C1 segment of cervical spinal cord (tissue), 14 donors: ENCODE data around the gene EMC8.
"Not testable (repeated sequence)": the region's sequence is repeated elsewhere in the genome, so short reads cannot be mapped to it uniquely, and the experiment has no call there.

Source experiments
- DNase-seq, 14 donors: peaks; one replicate each; lab custom pipeline; 2025; lab: John Stamatoyannopoulos, UW

EMC8 gene

DNA sequence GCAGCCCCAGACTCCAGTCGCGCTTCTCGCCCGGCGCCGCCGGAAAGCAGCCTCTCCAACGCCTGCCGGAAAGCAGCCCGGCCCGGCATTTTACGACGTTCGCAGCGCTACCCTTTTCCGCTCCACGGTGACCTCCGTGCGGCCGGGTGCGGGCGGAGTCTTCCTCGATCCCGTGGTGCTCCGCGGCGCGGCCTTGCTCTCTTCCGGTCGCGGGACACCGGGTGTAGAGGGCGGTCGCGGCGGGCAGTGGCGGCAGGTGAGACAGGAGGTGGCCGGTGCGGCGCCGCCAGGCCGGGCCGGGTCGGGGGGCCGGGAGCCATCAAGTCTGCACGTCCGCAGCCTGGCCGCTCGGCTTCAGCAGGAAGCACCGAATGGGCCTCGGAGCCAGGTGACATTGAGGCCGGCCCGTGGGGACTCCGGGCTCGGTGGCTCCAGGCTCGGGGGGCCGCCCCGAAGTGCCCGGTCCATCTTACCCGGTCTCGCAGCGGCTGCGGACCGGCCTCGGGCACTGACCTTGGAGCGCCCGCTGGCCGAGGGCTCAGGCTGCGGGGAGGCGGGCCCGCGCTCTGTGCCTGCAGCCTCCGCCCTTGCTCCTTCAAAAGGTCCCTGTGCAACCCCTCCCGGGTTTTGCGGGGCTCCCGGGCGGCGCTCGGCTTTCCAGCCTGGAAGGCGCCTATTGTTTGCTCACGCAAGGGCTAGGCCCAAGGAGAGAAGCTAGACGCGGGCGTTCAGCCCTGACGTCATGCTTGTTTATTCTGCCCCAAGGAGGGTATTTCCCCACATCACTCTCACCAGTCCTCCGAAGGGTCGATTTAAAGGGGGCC, at the start of gene EMC8, which contains the start of gene COX4I1:
EMC8 (minus strand) TSS at position 48 of the 824 bp plus-strand sequence. CDS start 249 bp downstream, outside the sequence.
COX4I1 (plus strand) TSS at position 199 of the 824 bp plus-strand sequence. CDS start 1,511 bp downstream, outside the sequence.
- peak; percentile 53 to 97 (median 90) for DNase-seq

DNA sequence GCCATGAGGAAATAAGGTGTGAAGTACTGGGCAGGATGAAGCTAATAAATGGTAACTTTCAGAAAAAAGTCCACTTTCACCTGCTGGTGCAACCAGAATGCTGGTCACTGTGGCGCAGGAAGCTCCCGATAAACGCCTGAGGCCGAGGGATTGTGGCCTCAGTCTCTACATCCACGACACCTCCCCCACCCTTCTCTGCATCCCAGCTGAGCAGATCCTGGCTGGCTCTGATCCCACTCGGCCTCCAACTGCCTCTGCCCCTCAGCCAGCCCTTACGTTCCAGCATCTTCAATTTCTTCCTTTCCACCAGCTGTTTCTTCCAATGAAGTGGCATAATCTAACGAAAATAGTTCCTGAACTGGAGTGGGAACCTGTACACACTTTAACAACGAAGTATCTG, 49.6 kb upstream of the EMC8 start:
- DNase-seq = no peak

DNA sequence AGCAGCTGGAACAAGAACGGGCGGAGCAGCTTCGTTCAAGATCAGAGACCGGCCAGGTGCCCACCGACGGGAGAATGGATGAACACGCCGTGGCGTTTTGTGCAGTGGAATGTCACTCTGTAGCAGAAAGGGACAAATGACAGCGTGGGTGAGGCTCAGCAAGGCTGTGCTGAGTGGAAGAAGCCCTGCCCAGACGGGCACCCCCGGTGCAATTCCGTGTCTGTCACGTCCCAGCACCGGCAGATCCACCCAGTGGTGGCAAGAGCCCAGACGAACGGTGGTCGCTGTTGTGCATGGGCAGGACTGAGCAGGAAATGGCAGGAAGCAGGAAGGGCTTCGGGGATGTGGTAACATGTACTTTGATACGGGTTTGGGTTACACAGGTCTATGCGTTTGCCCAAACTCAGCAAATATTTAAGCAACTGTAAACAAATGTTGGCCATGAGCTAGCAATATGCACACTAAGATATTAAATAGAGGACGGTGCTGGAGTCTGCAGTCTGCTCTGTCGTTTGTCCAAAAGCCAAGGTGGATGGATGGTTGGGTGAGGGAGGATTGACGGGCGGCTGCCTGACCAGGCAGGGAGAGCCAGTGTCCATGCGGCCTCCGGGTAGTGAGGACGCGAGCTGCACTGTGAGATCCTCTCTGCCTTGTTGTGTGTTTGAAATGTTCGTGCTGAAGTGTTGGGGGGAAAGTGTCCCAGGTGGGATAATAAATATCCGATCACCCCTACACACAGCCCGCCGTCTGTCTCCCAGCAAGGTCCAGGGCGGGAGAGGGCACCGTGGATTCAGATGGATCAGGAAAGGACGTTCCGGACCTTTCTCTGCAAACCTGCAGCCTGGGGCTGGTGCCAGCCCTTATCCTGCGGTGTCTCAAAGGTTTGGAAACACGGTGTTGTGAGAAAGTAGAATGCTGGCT, 48.6 kb upstream of the EMC8 start:
- no peak for DNase-seq

DNA sequence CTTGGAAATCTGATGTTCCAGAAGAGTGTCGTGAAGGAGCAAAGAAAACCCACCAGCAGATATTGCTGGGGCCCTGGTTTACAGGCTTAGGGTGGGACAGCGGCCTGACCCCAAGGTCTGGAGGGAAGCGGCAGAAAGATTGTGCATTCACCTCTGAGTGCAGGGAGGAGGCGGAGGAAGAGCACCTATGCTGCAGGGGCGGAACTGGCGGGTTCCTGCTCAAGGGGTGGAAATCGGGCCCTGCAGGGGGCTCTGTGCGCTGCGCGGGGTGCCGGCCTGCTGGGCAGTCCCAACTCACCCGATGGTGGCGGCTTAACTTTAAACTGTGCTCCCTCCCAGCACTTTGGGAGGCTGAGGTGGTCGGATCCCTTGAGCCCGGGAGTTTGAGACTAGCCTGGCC, 47.7 kb upstream of the EMC8 start:
- no peak for DNase-seq

DNA sequence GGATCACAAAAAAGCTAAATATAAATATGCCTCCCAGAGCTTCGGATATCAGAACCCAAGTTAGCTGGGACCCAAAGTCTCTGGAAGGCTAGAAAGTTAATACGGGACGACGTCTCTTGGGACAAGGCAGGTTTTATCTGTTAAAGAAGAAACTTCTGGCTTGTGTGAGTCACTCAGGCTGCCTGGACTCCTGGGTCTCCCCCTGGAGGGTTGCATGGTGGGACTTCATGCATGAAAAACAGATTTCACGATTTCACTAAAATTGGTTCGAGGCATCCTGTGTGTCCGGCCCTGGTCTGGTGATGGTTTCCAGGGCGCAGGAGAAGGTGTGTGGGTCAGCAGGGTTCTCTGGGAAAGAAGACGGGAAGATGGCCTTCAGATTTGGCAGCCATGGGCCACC, 47.1 kb upstream of the EMC8 start:
- no peak for DNase-seq

DNA sequence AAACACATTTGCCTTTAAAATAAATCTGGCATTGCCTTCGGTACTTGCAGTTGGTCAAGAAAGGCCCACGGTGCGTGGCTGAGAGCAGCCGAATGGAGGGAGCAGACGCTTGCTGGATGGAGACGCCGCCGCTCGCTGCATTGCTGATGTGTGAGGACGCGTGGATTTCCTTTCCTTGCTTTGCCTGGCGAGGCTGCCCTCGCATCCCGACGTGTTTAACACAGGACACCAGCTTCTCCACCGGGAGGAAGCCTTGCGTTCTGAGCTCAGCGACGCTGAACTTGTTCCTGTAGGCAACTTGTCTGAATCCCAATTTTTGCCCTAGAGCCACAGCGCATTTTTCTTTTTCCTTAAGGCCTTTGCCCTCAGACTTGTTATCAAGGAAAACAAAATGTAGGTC, 45.9 kb upstream of the EMC8 start:
- no peak for DNase-seq

DNA sequence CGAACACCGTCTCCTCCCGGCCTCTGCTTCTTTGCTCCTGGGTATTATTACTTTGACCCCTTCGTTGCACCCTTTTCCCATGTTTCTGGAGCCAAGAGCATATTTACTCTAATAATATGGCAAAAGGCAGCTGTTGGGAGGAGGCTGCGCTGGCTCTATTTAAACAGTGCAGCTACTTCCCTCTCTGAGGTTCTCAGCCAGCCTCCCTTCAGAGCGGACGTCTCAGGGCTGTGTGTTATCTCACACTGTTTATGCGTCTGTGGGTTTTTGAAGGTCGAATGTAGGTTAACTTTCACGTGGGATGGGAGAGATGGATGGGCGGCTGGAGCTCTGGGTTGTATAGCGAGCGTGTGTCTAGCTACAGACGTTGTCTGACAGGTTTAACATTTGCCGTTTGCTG, 45.4 kb upstream of the EMC8 start:
- no peak for DNase-seq

DNA sequence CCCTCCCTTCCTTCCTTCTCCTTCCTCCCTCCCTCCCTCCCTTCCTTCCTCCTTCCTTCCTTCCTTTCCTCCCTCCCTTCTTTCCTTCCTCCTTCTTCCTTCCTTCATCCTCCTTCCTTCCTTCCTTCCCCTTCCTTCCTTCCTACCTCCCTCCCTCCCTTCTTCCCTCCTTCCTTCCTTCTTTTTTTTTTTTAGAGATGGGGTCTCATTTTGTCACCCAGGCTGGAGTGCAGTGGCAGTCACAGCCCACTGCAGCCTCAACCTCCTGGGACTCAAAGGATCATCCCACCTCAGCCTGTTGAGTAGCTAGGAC, 44.8 kb upstream of the EMC8 start:
- DNase-seq = no peak

DNA sequence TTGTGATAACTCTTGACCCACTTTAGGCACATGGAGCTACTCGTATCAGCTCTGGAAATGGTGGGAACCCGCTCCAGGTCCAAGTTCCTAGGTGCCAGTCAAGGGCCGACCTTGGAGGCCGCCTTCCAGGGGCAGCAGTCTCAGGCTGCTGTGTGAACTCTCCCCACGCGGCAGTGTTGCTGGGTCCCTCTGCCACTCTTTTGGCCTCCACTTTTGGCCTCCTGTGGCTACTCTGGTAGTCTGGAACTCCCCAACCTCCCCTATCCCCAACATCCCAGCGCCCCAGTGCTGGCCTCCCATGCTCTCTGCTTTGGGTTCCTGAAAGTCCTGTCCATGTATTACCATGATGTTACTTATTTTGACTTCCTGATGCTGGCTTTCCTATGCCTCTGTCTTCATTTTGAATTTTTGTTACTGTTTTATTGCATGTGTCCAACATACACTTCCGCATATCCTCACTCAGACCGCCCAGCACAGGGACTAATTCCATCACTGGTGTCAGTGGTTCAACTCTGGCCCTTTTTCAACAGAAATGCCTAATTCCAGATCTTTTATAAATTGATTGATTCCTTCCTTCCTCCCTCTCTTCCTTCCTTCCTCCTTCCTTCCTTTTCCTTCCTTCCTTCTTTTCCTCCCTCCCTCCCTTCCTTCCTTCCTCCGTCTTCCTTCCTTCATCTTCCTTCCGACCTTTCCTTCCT, 44.3 kb upstream of the EMC8 start:
- no peak for DNase-seq

DNA sequence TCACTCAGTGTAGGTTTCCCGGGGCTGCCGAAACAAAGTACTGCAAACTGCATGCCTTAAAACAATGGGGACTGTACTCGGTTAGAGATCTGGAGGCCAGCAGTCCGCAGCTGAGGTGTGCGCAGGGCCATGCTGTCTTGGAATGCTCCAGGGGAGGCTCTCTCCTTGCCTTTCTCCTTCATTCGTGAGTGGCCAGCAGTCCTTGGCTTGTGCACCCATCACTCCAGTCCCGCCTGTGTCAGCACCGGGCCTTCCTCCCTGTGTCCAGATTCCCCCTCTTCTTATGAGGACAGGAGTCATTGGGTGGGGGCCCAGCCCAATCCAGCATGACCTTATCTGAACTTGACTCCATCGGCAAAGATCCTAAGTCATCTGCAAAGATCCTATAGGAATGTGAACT, 43.5 kb upstream of the EMC8 start:
- DNase-seq = no peak

DNA sequence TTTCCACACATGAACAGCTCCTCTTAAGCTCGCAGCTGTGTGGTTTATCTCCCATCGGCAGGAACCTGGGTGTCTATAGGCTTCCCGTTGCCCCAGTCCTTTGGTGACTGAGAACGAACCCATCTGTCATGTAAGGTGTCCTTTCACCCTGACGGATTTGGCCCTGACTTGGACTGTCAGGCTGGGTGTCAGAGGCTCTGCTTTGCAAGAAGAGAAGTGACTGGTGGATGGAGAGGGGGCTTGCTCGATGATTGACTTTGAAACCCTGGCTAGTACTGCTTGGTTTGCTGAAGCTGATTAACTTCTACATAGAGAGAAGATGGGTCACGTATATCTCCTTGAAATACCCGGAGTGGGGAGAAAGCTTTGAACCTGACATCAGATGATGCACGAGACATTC, 43.1 kb upstream of the EMC8 start:
- DNase-seq = no peak

DNA sequence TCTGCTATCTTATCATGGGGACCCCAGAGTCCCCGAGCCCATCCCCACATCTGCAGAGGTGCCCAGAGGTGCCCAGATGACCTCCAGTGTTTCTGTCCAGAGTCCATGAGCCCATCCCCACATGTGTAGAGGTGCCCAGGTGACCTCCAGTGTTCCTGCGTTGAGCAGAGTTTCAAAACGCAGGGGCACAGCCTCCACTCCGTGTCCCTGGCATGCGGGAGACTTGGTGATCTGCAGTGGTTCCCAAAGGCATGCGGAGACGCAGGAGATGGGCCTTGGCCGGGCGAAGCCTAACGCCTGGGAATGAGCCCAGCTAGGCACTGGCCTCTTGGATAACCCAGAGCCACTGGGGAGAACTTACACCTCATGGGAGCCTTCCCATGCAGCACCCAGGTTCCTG, 41.5 kb upstream of the EMC8 start:
- no peak for DNase-seq

DNA sequence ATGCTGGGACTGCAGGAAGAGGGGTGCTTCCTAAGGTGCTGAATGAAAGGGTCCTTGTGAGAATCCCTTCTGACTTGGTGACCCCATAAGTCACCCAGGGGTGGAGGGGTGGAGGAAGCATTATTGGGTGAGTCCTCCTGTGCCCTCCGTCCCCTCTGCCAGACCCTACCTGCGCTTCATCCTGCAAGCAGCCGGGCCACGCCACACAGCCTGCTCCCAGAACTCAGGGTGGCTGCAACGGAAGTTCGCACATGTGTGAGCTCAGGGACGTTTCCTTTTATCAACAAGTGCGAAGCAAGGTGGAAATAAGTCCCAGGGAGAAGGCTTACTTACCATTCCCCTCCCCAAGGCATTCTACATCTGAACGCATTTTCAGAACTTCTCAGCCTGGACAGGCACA, 41.1 kb upstream of the EMC8 start:
- DNase-seq = no peak

DNA sequence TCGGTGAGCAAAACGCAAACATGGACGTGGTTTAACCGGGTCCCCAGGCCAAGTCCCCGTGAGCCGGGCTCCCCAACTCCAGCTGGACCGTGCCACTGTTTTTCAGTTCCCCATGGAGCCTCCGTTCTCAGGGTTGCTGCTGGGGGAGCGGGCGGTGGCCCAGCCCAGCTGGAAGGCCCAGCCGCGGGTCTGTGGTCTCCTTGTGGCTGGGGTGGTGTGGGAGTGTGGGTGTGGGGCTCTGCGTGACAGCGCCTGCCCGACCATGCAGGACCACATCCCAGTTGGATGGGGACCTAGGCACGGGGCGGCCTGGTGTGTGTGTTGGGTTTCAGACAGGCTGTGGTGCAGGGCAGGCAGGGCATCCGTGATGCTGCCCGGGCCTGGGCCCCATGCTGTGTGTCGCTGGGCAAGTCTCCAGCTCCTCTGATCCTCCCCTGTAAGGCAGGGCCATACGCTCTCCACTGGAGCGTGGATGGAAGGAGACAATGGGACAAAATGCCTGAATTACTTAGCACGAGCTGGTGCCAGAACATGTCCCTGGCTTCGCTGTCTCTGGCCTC, 40.4 kb upstream of the EMC8 start:
- no peak for DNase-seq

DNA sequence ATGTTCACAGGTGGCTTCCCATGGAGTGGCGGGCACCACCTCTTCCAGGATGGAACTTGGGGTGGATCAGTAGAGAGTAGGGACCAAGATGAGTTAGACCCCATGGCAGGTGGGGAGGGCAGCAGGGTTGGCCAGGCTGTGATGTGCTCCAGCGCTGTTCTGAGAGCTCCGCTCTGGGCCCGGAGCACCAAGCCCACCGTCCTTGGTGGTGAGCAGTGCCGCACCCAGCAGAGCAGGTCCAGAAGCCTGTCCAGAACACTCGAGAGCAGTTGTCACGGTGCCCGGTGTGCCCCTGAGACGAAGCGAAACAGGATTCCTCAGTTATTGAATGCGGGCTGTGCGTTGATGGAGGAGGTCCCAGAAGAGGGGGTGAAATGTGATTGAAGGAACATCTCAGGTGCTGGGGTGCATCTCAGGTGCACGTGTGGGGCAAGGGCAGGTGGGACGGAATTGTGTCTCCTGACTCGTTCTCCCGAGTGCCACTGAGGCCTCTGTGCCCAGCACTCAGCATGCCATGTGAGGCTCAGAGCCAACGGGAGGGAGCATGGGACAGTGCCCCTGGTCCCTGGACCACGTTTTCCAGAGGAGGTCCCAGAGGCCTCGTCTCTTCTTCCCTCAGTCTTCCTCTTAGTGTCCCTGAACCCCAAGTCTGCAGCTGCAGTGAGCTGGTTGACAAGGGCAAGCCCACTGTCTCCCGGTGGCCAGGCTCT, 39.7 kb upstream of the EMC8 start:
- DNase-seq = no peak

DNA sequence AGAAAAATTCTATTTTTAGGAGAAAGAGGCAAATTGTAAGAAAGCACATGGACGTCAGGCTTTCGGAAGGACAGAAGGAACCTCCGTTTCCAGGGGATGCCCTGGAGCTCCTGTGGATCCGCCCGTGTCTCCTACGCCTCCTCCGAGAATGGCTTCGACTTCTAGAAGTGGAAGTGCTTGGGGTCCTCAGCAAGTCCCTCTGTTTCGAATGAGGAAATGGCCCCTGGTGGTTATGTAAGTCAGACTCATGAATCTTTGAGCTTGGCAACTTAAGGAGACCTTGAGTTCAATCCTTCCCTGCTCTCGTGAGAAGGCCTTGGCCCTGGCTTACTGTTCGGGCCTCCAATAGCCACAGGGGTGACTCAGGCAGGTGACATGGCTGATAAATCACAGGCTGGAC, 39.0 kb upstream of the EMC8 start:
- DNase-seq = peak in 2 of 14 donors; percentile 17 to 20

DNA sequence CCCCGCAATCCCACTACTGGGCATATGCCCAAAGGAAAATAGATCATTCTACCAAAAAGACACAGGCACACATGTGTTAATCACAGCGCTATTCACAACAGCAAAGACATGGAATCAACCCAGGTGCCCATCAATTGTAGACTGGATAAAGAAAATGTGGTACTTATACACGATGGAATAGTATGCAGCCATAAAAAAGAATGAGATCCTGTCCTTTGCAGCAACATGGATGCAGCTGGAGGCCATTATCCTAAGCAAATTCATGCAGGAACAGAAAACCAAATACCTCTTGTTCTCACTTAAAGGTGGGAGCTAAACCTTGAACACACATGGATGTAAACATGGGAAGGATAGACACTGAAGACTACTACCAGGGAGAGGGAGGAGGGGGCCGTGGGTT, 38.3 kb upstream of the EMC8 start:
- DNase-seq = not testable (repeated sequence)

DNA sequence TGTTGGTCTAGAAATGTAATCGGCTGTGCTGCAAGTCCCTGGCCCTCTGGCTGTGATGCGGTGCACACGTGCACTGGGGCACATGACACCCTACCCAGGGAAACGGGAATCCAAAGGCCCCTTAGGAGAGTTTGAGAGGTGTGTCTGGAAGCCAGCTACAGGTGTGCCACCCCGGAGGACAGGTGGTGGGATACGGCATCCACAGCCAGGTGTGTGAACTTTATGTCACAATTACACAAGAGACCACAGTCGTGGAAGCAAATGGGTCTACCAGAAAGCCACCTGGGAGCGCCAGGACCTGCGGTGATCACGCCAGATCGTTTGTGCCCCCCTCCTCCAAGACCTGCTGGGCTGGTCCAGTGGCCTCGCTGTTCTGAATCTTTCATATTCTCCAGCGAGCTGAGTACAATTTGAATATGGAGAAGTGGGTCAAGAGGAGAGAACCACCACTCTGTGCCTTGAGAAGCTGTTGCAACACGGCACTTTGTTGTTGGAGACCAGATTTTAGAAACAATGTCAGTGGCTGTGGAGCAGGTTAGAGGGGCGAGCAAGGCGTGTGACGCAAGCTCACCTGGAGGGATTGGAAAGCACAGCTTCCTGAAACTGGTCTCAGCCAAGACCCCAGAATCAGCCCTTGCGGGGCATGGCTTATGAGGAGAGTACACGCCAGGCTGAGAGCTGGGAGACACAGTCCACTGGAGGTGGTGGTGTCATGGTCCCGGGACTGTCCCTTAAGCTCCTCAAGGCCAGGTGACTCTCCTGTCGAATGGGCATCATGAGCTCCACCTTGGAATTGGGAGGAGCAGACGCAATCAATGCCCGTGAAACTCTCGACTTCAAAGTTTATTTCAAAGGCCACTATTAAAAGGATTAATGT, 37.6 kb upstream of the EMC8 start:
- no peak for DNase-seq

DNA sequence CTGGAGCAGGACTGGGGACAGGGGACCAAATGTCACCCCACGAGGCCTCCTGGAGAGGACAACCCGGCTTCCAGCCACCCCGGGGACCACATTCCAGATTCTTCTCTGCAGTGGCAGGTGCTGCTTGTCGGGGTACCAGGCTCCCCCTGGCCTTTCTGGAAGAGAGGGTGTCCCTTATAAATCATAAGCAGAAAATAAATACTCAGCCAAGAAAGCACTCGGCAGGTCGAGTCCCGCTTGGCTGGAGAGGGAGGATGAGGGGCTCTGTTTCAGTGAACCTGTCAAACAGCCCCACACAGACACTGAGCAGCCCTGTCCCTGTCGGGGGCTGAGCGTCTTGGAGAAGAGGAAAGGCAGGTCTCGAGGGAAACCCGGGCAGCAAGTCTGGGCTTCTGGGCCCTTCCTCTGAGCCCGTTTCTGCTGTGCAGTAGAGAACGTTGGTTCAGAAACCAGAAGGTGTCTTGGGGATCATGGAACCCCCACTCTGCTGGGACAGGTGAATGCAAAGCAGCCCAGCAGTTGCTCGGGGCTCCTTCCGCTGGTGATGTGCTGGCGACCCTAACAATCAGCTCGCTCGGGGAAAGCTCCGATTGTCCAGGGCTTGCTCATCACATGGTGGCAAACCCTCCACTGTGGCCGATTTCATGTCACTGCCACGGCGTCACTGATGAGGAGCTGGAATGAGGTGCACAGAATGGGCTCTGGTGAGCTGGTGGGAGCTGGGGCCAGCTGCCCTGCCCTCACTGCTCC, 36.8 kb upstream of the EMC8 start:
- no peak for DNase-seq
